A549 (cell line): ENCODE measurements around the gene RPS21. TPM values are rescaled to one million over a fixed set of nuclear protein-coding genes. Genes with fewer than 3 reads are reported as not detected.

Experiments
- ATAC-seq, 2 experiments: fragments of 200-7000 bp in 1 of 2; fragments of >200 bp in 1 of 2; cut with Nextera tagmentation in 1 of 2; cut with Tn5 transposase in 1 of 2; 3 replicates each; pipeline versions ENCODE4 v1.8.0 to v1.9.1; 2018 to 2020; ENCODE audit warnings: mild to moderate bottlenecking in 1 of 2, moderate library complexity in 1 of 2
- CTCF ChIA-PET: fragments of 300-600 bp; sonication (Branson Sonifier 250); formaldehyde crosslinking; extraction: SDS; loops from one replicate; lab custom pipeline; 2021; ENCODE audit warnings: antibody characterized with exemption, inconsistent platforms; lab: Yijun Ruan, JAX
- POLR2A ChIA-PET: fragments of 350-600 bp; formaldehyde crosslinking; extraction: SDS; loops from one replicate; lab custom pipeline; 2021; ENCODE audit warnings: antibody characterized with exemption, inconsistent platforms; lab: Yijun Ruan, JAX
- DNase-seq, 2 experiments: peaks; one replicate each; pipeline versions ENCODE4 v3.0.0 to v3.0.0-alpha.2; 2011 to 2016; ENCODE audit warnings: low read depth in 1 of 2, low spot score in 1 of 2
- FAIRE-seq: peaks from 2 replicates; lab custom pipeline; 2011; peaks lifted over from hg19 to GRCh38; lab: Jason Lieb, UNC
- H3K27ac ChIP-seq, 2 experiments: fragments of >200 bp; sonication (Bioruptor Twin); formaldehyde crosslinking; 3 replicates each; pipeline ENCODE4 v1.5.1; 2016 to 2017
- H3K4me1 ChIP-seq: fragments of >200 bp; sonication (Bioruptor Twin); formaldehyde crosslinking; 3 replicates; pipeline ENCODE4 v1.6.1; 2016
- H3K4me2 ChIP-seq: fragments of >200 bp; sonication (Bioruptor Twin); formaldehyde crosslinking; 3 replicates; pipeline ENCODE4 v1.6.1; 2016
- H3K4me3 ChIP-seq: fragments of >200 bp; sonication (Bioruptor Twin); formaldehyde crosslinking; 3 replicates; pipeline ENCODE4 v1.5.1; 2016
- H3K9me3 ChIP-seq: fragments of >200 bp; sonication (Bioruptor Twin); formaldehyde crosslinking; 3 replicates; pipeline ENCODE4 v1.6.1; 2016
- CBX2 ChIP-seq: fragments of 200-600 bp; sonication (generic); IDR thresholded peaks from 2 replicates; pipeline ENCODE4 v1.6.1; 2016; ENCODE audit warnings: low read depth, mild to moderate bottlenecking, borderline replicate concordance
- CBX8 ChIP-seq: fragments of 200-600 bp; sonication (generic); IDR thresholded peaks from 2 replicates; pipeline ENCODE4 v1.6.1; 2016
- CHD2 ChIP-seq: fragments of 150-350 bp; IDR thresholded peaks from 2 replicates; pipeline ENCODE4 v1.6.1; 2014; ENCODE audit warnings: low read length; ENCODE audit not compliant: partially characterized antibody
- E2F6 ChIP-seq: IDR thresholded peaks from 2 replicates; pipeline ENCODE4 v1.6.1; 2012; ENCODE audit warnings: low read depth, borderline replicate concordance
- EHMT2 ChIP-seq: fragments of 200-600 bp; sonication (generic); IDR thresholded peaks from 2 replicates; pipeline ENCODE4 v1.6.1; 2016; ENCODE audit warnings: antibody characterized with exemption, low read depth, mild to moderate bottlenecking, moderate library complexity
- ELK1 ChIP-seq: fragments of 150-350 bp; IDR thresholded peaks from 2 replicates; pipeline ENCODE4 v1.6.1; 2014; ENCODE audit warnings: low read depth, mild to moderate bottlenecking, low read length
- ESRRA ChIP-seq: fragments of 150-350 bp; IDR thresholded peaks from 2 replicates; pipeline ENCODE4 v1.6.1; 2014; ENCODE audit warnings: mild to moderate bottlenecking, low read length, borderline replicate concordance
- FOSB ChIP-seq: fragments of 250-450 bp; sonication (Bioruptor Pico); IDR thresholded peaks from 2 replicates; pipeline ENCODE4 v1.5.0; 2020; ENCODE audit warnings: mild to moderate bottlenecking, moderate library complexity
- FOSL2 ChIP-seq, 2 experiments: fragments of 450-650 bp in 1 of 2; fragments of >200 bp in 1 of 2; sonication (Bioruptor Twin) in 1 of 2; formaldehyde crosslinking; IDR thresholded peaks; 2 replicates each; pipeline versions ENCODE4 v1.5.0 to v1.6.1; 2016 to 2020; ENCODE audit warnings: mild to moderate bottlenecking in 1 of 2, moderate library complexity in 1 of 2
- FOXS1 ChIP-seq: fragments of 250-450 bp; sonication (Bioruptor Pico); IDR thresholded peaks from 2 replicates; pipeline ENCODE4 v1.5.0; 2020; ENCODE audit warnings: mild to moderate bottlenecking, moderate library complexity
- GATA3 ChIP-seq: IDR thresholded peaks from 2 replicates; pipeline ENCODE4 v1.6.1; 2012; ENCODE audit warnings: borderline replicate concordance
- HEYL ChIP-seq: fragments of 250-450 bp; sonication (Bioruptor Pico); IDR thresholded peaks from 2 replicates; pipeline ENCODE4 v1.8.0; 2021; ENCODE audit warnings: mild to moderate bottlenecking, moderate library complexity
- HMGXB4 ChIP-seq: fragments of 250-450 bp; sonication (Bioruptor Pico); IDR thresholded peaks from 2 replicates; pipeline ENCODE4 v1.5.0; 2021; ENCODE audit warnings: mild to moderate bottlenecking, moderate library complexity, borderline replicate concordance
- HOXB5 ChIP-seq: fragments of 250-450 bp; sonication (Bioruptor Pico); IDR thresholded peaks from 2 replicates; pipeline ENCODE4 v1.5.0; 2020; ENCODE audit warnings: mild to moderate bottlenecking, moderate library complexity
- JUN ChIP-seq, 2 experiments: fragments of >200 bp; sonication (Bioruptor Twin); formaldehyde crosslinking; IDR thresholded peaks; 2 replicates in 1 of 2; 3 replicates in 1 of 2; pipeline ENCODE4 v1.6.1; 2016 to 2017
- MAX ChIP-seq: IDR thresholded peaks from 2 replicates; pipeline ENCODE4 v1.6.1; 2012
- NFE2L2 ChIP-seq: fragments of 150-350 bp; conservative IDR thresholded peaks from 2 replicates; pipeline ENCODE4 v1.6.1; 2014; ENCODE audit warnings: low read length
- NPAS2 ChIP-seq: fragments of 250-450 bp; sonication (Bioruptor Pico); IDR thresholded peaks from 2 replicates; pipeline ENCODE4 v1.8.0; 2022; ENCODE audit warnings: mild to moderate bottlenecking, moderate library complexity, borderline replicate concordance
- NR3C1 ChIP-seq: fragments of >200 bp; sonication (Bioruptor Twin); formaldehyde crosslinking; IDR thresholded peaks from 3 replicates; pipeline ENCODE4 v1.6.1; 2017
- POLR2A ChIP-seq: IDR thresholded peaks from 2 replicates; pipeline ENCODE4 v1.6.1; 2012; ENCODE audit warnings: mild to moderate bottlenecking, low read length
- RAD21 ChIP-seq, 2 experiments: fragments of >200 bp in 1 of 2; sonication (Bioruptor Twin) in 1 of 2; formaldehyde crosslinking in 1 of 2; IDR thresholded peaks in 1 of 2; conservative IDR thresholded peaks in 1 of 2; 2 replicates in 1 of 2; 3 replicates in 1 of 2; pipeline ENCODE4 v1.6.1; 2012 to 2018; ENCODE audit warnings: inconsistent platforms in 1 of 2
- REST ChIP-seq: fragments of 200-600 bp; sonication (generic); IDR thresholded peaks from 2 replicates; pipeline ENCODE4 v1.6.1; 2016; ENCODE audit warnings: antibody characterized with exemption, mild to moderate bottlenecking, moderate library complexity
- RNF2 ChIP-seq: fragments of 200-600 bp; sonication (generic); IDR thresholded peaks from 2 replicates; pipeline ENCODE4 v1.6.1; 2016; ENCODE audit warnings: low read depth, mild to moderate bottlenecking, antibody characterized with exemption, moderate library complexity, borderline replicate concordance
- TP53 ChIP-seq: fragments of 250-450 bp; sonication (Bioruptor Pico); IDR thresholded peaks from 2 replicates; pipeline ENCODE4 v1.5.0; 2021; ENCODE audit warnings: mild to moderate bottlenecking, moderate library complexity
- ZFP36 ChIP-seq: fragments of 450-650 bp; IDR thresholded peaks from 2 replicates; pipeline ENCODE4 v1.6.1; 2014; ENCODE audit warnings: borderline replicate concordance; ENCODE audit not compliant: partially characterized antibody
- ZNF302 ChIP-seq: fragments of 250-450 bp; sonication (Bioruptor Pico); IDR thresholded peaks from 2 replicates; pipeline ENCODE4 v1.9.0; 2021; ENCODE audit warnings: inconsistent platforms, mild to moderate bottlenecking, moderate library complexity
- WGBS: methylation state at CpG from one replicate; pipeline ENCODE4 v1.1.6; 2017; ENCODE audit errors: missing lambda C conversion rate; 5-methylcytosine and 5-hydroxymethylcytosine counted together
- polyA plus RNA-seq, 4 experiments: library from polyadenylated mRNA; depleted of rRNA in 3 of 4; stranded (reverse); fragments of >200 nt; fragmentation: RNase III in 1 of 4; extraction: RNeasy Plus Mini Kit Qiagen cat#74134 plus additional on column Dnase treatment in 1 of 4; gene quantifications; 2 replicates in 3 of 4; 3 replicates in 1 of 4; pipeline ENCODE4 v1.2.3, GENCODE V29; 2011 to 2017

RPS21 gene
- polyA plus RNA-seq, 2 of the 4 experiments (the other 2 are of a cell fraction), result 2,862 to 4,026 TPM

- TF ChIP-seq ZNF302, result no peak
- no peak for TF ChIP-seq HMGXB4 (CRISPR knock-in tag)
- TF ChIP-seq ELK1, result no peak
- no peak for TF ChIP-seq ESRRA
- TF ChIP-seq CBX2, result no peak
- TF ChIP-seq POLR2A, result no peak
- TF ChIP-seq FOSB (CRISPR knock-in tag), result no peak
- no peak for TF ChIP-seq REST
- no peak for TF ChIP-seq NR3C1
- TF ChIP-seq ZFP36, result no peak
- TF ChIP-seq CHD2, result peak; percentile 56
- TF ChIP-seq RAD21 (conservative IDR thresholded peaks at IDR 0.05 in 1 of 2, IDR thresholded peaks at IDR 0.05 in 1 of 2), result no peak
- no peak for TF ChIP-seq HOXB5 (CRISPR knock-in tag)
- 0 out of 2 replicates have a peak, but pooled peaks have one; percentile 26 for TF ChIP-seq FOXS1
- no peak for TF ChIP-seq EHMT2
- TF ChIP-seq CBX8, result no peak
- TF ChIP-seq NFE2L2, result no peak
- TF ChIP-seq TP53 (CRISPR knock-in tag), result no peak
- no peak for TF ChIP-seq RNF2
These were observed 31.4 kb upstream of the RPS21 start (continued) for GRCh38 chr20:62355516-62355877.

GRCh38 chr20:62355878-62356588 is 30.9 kb upstream of the RPS21 start:
- ATAC-seq, result peak in 1 of 2 experiments; percentile 0; a peak in 2 of 6 replicates
- ChIA-PET POLR2A (interaction anchor here (1.0 to 4.9 kb wide), 2 partner anchors 11 to 31 kb away, joined by 3 to 61 read pairs; partner anchors contain the start of genes LAMA5 and RPS21), CTCF (interaction anchor here (0.9 to 5.5 kb wide), 7 partner anchors 11 to 71 kb away, joined by 3 to 94 read pairs (median 7); partner anchors contain the start of genes ADRM1 and LAMA5)
- peaks cover 98% of the 10 kb centered on the region for H3K4me1 ChIP-seq
- TF ChIP-seq E2F6 (peak; percentile 46), FOSL2 (IDR thresholded peaks at IDR 0.05) (no peak), FOSL2 (CRISPR knock-in tag; IDR thresholded peaks at IDR 0.05) (no peak), NPAS2 (CRISPR knock-in tag) (peak; percentile 51; the same call in 1 of the 2 replicates), JUN (IDR thresholded peaks at IDR 0.05) (peak; percentile 41 to 61; a peak in 2 of 5 replicates), MAX (peak; percentile 60; the same call in 1 of the 2 replicates), HEYL (CRISPR knock-in tag) (0 out of 2 replicates have a peak, but pooled peaks have one; percentile 56), NFE2L2 (no peak), GATA3 (peak; percentile 18)
- peak in 1 of 2 experiments; percentile 91 for DNase-seq
- H3K4me2 ChIP-seq, result peak overlapping the region; percentile 91
- H3K9me3 ChIP-seq, result no peaks in the 10 kb centered on the region
- 3% methylated on average over 28 of the region's 29 CpGs for WGBS
- H3K4me3 ChIP-seq, result peak overlapping the region; percentile 41
- FAIRE-seq, result no peak
- H3K27ac ChIP-seq, result peak overlapping the region; percentile 97 to 99
